Loucy (cell line): ENCODE results near the gene DCXR.

Experiments used
- H2AFZ ChIP-seq: fragments of 200-600 bp; sonication (generic); 2 replicates; pipeline ENCODE4 v1.6.0; 2016; ENCODE audit warnings: antibody characterized with exemption, mild to moderate bottlenecking, low read length, moderate library complexity
- H3F3A ChIP-seq: fragments of 200-600 bp; 2 replicates; pipeline ENCODE4 v1.6.0; 2016; ENCODE audit warnings: antibody characterized with exemption, low read depth, mild to moderate bottlenecking
- H3K27me3 ChIP-seq: fragments of 200-600 bp; sonication (generic); 2 replicates; pipeline ENCODE4 v1.6.1; 2014; ENCODE audit warnings: low read length, mild to moderate bottlenecking; ENCODE audit not compliant: insufficient read depth, poor library complexity, severe bottlenecking
- H3K36me3 ChIP-seq: fragments of 200-600 bp; sonication (generic); 2 replicates; pipeline ENCODE4 v1.6.1; 2016; ENCODE audit warnings: low read length; ENCODE audit not compliant: insufficient read depth
- H3K4me1 ChIP-seq: fragments of 200-600 bp; sonication (generic); 2 replicates; pipeline ENCODE4 v1.5.1; 2014; ENCODE audit warnings: low read length, mild to moderate bottlenecking; ENCODE audit not compliant: insufficient read depth, poor library complexity, severe bottlenecking
- H3K4me2 ChIP-seq: fragments of 200-600 bp; sonication (generic); 2 replicates; pipeline ENCODE4 v1.6.0; 2014; ENCODE audit warnings: antibody characterized with exemption, low read length, low read depth, mild to moderate bottlenecking; ENCODE audit not compliant: poor library complexity, severe bottlenecking
- H3K4me3 ChIP-seq: fragments of 200-600 bp; sonication (generic); 2 replicates; pipeline ENCODE4 v1.5.1; 2014; ENCODE audit warnings: low read length, mild to moderate bottlenecking, mixed read lengths; ENCODE audit not compliant: poor library complexity, severe bottlenecking
- H3K79me2 ChIP-seq: fragments of 200-600 bp; sonication (generic); 2 replicates; pipeline ENCODE4 v1.6.1; 2014; ENCODE audit warnings: low read length; ENCODE audit not compliant: insufficient read depth
- H3K9ac ChIP-seq: fragments of 200-600 bp; sonication (generic); 2 replicates; pipeline ENCODE4 v1.6.0; 2014; ENCODE audit warnings: mild to moderate bottlenecking, low read depth, low read length, moderate library complexity; ENCODE audit not compliant: poor library complexity, severe bottlenecking
- H3K9me2 ChIP-seq: fragments of 200-600 bp; sonication (generic); replicated peaks from 2 replicates; pipeline ENCODE4 v1.6.1; 2016; ENCODE audit warnings: low read depth, low read length, mixed read lengths
- H3K9me3 ChIP-seq: fragments of 200-600 bp; sonication (generic); 2 replicates; pipeline ENCODE4 v1.6.1; 2014; ENCODE audit warnings: mild to moderate bottlenecking, antibody characterized with exemption, low read length, low read depth; ENCODE audit not compliant: insufficient read depth
- H4K20me1 ChIP-seq: fragments of 200-600 bp; sonication (generic); 2 replicates; pipeline ENCODE4 v1.6.0; 2014; ENCODE audit warnings: antibody characterized with exemption, low read length, mild to moderate bottlenecking; ENCODE audit not compliant: insufficient read depth, poor library complexity, severe bottlenecking
- CTCF ChIP-seq: fragments of 200-600 bp; sonication (generic); conservative IDR thresholded peaks from 2 replicates; pipeline ENCODE4 v1.5.1; 2014; ENCODE audit warnings: mild to moderate bottlenecking, antibody characterized with exemption, low read length
- EZH2phosphoT487 ChIP-seq: fragments of 200-600 bp; IDR thresholded peaks from 2 replicates; pipeline ENCODE4 v1.6.1; 2018; ENCODE audit warnings: antibody characterized with exemption, mild to moderate bottlenecking, moderate library complexity, borderline replicate concordance

Gene DCXR

GRCh38 chr17:82084373-82085030 lies 47.0 kb upstream of the DCXR start:
- no peak overlapping the region for H3K9ac ChIP-seq
- H3K27me3 ChIP-seq, result no peaks in the 10 kb centered on the region
- H3K36me3 ChIP-seq, result peaks cover 97% of the 10 kb centered on the region; the same call in 1 of the 2 replicates
- TF ChIP-seq CTCF (no peak), EZH2phosphoT487 (no peak)
- no peak overlapping the region for H3K4me2 ChIP-seq
- no peaks in the 10 kb centered on the region for H3K9me3 ChIP-seq
- no peaks in the 10 kb centered on the region for H3K4me1 ChIP-seq
- no peak overlapping the region for H3K4me3 ChIP-seq
- H3K9me2 ChIP-seq, result no peaks in the 10 kb centered on the region
- H3K79me2 ChIP-seq, result peaks cover 7% of the 10 kb centered on the region; the same call in 1 of the 2 replicates
- H3F3A ChIP-seq, result no peaks in the 10 kb centered on the region
- H4K20me1 ChIP-seq, result peaks cover 22% of the 10 kb centered on the region
- no peak overlapping the region for H2AFZ ChIP-seq

GRCh38 chr17:82083533-82084359 lies 46.2 kb upstream of the DCXR start:
- H3K36me3 ChIP-seq, result peaks cover 94% of the 10 kb centered on the region; the same call in 1 of the 2 replicates
- no peak overlapping the region for H3K4me3 ChIP-seq
- H4K20me1 ChIP-seq, result peaks cover 18% of the 10 kb centered on the region
- no peaks in the 10 kb centered on the region for H3K9me3 ChIP-seq
- H3K9ac ChIP-seq, result no peak overlapping the region
- H3K9me2 ChIP-seq, result no peaks in the 10 kb centered on the region
- TF ChIP-seq CTCF, result no peak
- no peak for TF ChIP-seq EZH2phosphoT487
- H3K4me2 ChIP-seq, result no peak overlapping the region
- H2AFZ ChIP-seq, result no peak overlapping the region
- peaks cover 5% of the 10 kb centered on the region; the same call in 1 of the 2 replicates for H3K79me2 ChIP-seq
- no peaks in the 10 kb centered on the region for H3F3A ChIP-seq
- no peaks in the 10 kb centered on the region for H3K27me3 ChIP-seq
- H3K4me1 ChIP-seq, result no peaks in the 10 kb centered on the region

- no peaks in the 10 kb centered on the region for H3K9me2 ChIP-seq
- no peak overlapping the region for H3K4me2 ChIP-seq
- H3F3A ChIP-seq, result no peaks in the 10 kb centered on the region
- no peaks in the 10 kb centered on the region for H3K27me3 ChIP-seq
- no peak for TF ChIP-seq CTCF
- no peak for TF ChIP-seq EZH2phosphoT487
- no peak overlapping the region for H3K4me3 ChIP-seq
- H4K20me1 ChIP-seq, result peaks cover 10% of the 10 kb centered on the region
- peaks cover under 1% of the 10 kb centered on the region; the same call in 1 of the 2 replicates for H3K79me2 ChIP-seq
- H2AFZ ChIP-seq, result no peak overlapping the region
- H3K9me3 ChIP-seq, result no peaks in the 10 kb centered on the region
- peaks cover 92% of the 10 kb centered on the region; the same call in 1 of the 2 replicates for H3K36me3 ChIP-seq
- no peaks in the 10 kb centered on the region for H3K4me1 ChIP-seq
- no peak overlapping the region for H3K9ac ChIP-seq
These were observed 45.5 kb upstream of the DCXR start for GRCh38 chr17:82083009-82083408.
